Mucosa of stomach (tissue), 1 donor: ENCODE measurements around the gene CTSA.

Experiments
- H3K27me3 ChIP-seq: one replicate; pipeline ENCODE4 v1.7.0; 2013; ENCODE audit warnings: mild to moderate bottlenecking, low read length; ENCODE audit not compliant: control insufficient read depth, insufficient read depth
- H3K36me3 ChIP-seq: one replicate; pipeline ENCODE4 v1.7.0; 2013; ENCODE audit warnings: low read length; ENCODE audit not compliant: control insufficient read depth, insufficient read depth
- H3K4me1 ChIP-seq: one replicate; pipeline ENCODE4 v1.7.0; 2013; ENCODE audit warnings: mild to moderate bottlenecking, low read length; ENCODE audit not compliant: control insufficient read depth, insufficient read depth
- H3K4me3 ChIP-seq: one replicate; pipeline ENCODE4 v1.7.0; 2013; ENCODE audit warnings: low read length
- H3K9ac ChIP-seq: one replicate; pipeline ENCODE4 v1.7.0; 2013; ENCODE audit warnings: mild to moderate bottlenecking, low read length, moderate library complexity
- H3K9me3 ChIP-seq: one replicate; pipeline ENCODE4 v1.7.0; 2013; ENCODE audit warnings: mild to moderate bottlenecking, low read length, moderate library complexity; ENCODE audit not compliant: control insufficient read depth
- donor health status: Pancreatic carcinoma.

The CTSA gene

GRCh38 chr20:45853484-45853883 lies 37.7 kb upstream of the CTSA start:
- no peaks in the 10 kb centered on the region for H3K9me3 ChIP-seq
- H3K27me3 ChIP-seq: no peaks in the 10 kb centered on the region
- no peaks in the 10 kb centered on the region for H3K36me3 ChIP-seq
- H3K4me3 ChIP-seq: no peak overlapping the region
- H3K4me1 ChIP-seq: peaks cover 13% of the 10 kb centered on the region
- H3K9ac ChIP-seq: no peak overlapping the region

GRCh38 chr20:45857114-45857881 lies 33.8 kb upstream of the CTSA start, which contains the start of the genes ACOT8 and ZSWIM3:
Gene ACOT8, minus strand, starts transcription at chr20:45857392. Its CDS starts 77 bp downstream, at chr20:45857315.
Gene ZSWIM3, plus strand, starts transcription at chr20:45857614. Its CDS starts 212 bp downstream, at chr20:45857826.
- H3K27me3 ChIP-seq: no peaks in the 10 kb centered on the region
- no peaks in the 10 kb centered on the region for H3K36me3 ChIP-seq
- peak within 1 kb of the TSS; percentile 85 for H3K4me3 ChIP-seq
- peak within 1 kb of the TSS; percentile 90 for H3K9ac ChIP-seq
- H3K4me1 ChIP-seq: peaks cover 24% of the 10 kb centered on the region
- no peaks in the 10 kb centered on the region for H3K9me3 ChIP-seq

- H3K4me1 ChIP-seq: peaks cover 24% of the 10 kb centered on the region
- no peaks in the 10 kb centered on the region for H3K9me3 ChIP-seq
- peak overlapping the region; percentile 85 for H3K4me3 ChIP-seq
- no peaks in the 10 kb centered on the region for H3K27me3 ChIP-seq
- no peaks in the 10 kb centered on the region for H3K36me3 ChIP-seq
- H3K9ac ChIP-seq: peak overlapping the region; percentile 90
Measured at GRCh38 chr20:45857882-45858216, 33.3 kb upstream of the CTSA start.

GRCh38 chr20:45859916-45860315 lies 31.2 kb upstream of the CTSA start:
- Histone ChIP-seq H3K36me3 (no peaks in the 10 kb centered on the region), H3K4me3 (no peak overlapping the region), H3K9me3 (no peaks in the 10 kb centered on the region), H3K27me3 (no peaks in the 10 kb centered on the region), H3K4me1 (peaks cover 20% of the 10 kb centered on the region), H3K9ac (no peak overlapping the region)

GRCh38 chr20:45860560-45861220 lies 30.4 kb upstream of the CTSA start:
- no peak overlapping the region for H3K4me3 ChIP-seq
- no peaks in the 10 kb centered on the region for H3K36me3 ChIP-seq
- H3K9ac ChIP-seq: no peak overlapping the region
- H3K9me3 ChIP-seq: no peaks in the 10 kb centered on the region
- peaks cover 19% of the 10 kb centered on the region for H3K4me1 ChIP-seq
- H3K27me3 ChIP-seq: no peaks in the 10 kb centered on the region

- no peaks in the 10 kb centered on the region for H3K9me3 ChIP-seq
Measured at GRCh38 chr20:45861221-45862075, 29.7 kb upstream of the CTSA start.

GRCh38 chr20:45863543-45864470 lies 27.3 kb upstream of the CTSA start:
- Histone ChIP-seq H3K9me3 (no peaks in the 10 kb centered on the region), H3K36me3 (no peaks in the 10 kb centered on the region), H3K27me3 (no peaks in the 10 kb centered on the region), H3K4me3 (no peak overlapping the region), H3K9ac (no peak overlapping the region), H3K4me1 (peaks cover 17% of the 10 kb centered on the region)

More at GRCh38 chr20:45861221-45862075, 29.7 kb upstream of the CTSA start:
- Histone ChIP-seq H3K4me3 (no peak overlapping the region), H3K4me1 (peaks cover 12% of the 10 kb centered on the region), H3K9ac (no peak overlapping the region), H3K27me3 (no peaks in the 10 kb centered on the region), H3K36me3 (no peaks in the 10 kb centered on the region)

- no peaks in the 10 kb centered on the region for H3K36me3 ChIP-seq
Measured at GRCh38 chr20:45866454-45866853, 24.7 kb upstream of the CTSA start.

GRCh38 chr20:45867136-45867818 lies 23.9 kb upstream of the CTSA start:
- Histone ChIP-seq H3K36me3 (no peaks in the 10 kb centered on the region), H3K9ac (no peak overlapping the region), H3K27me3 (no peaks in the 10 kb centered on the region), H3K4me3 (no peak overlapping the region), H3K9me3 (no peaks in the 10 kb centered on the region), H3K4me1 (peaks cover 5% of the 10 kb centered on the region)

More at GRCh38 chr20:45866454-45866853, 24.7 kb upstream of the CTSA start:
- Histone ChIP-seq H3K27me3 (no peaks in the 10 kb centered on the region), H3K4me1 (peaks cover 8% of the 10 kb centered on the region), H3K9me3 (no peaks in the 10 kb centered on the region), H3K9ac (no peak overlapping the region), H3K4me3 (no peak overlapping the region)

- peaks cover 5% of the 10 kb centered on the region for H3K4me1 ChIP-seq
- no peaks in the 10 kb centered on the region for H3K36me3 ChIP-seq
- H3K27me3 ChIP-seq: no peaks in the 10 kb centered on the region
- no peak overlapping the region for H3K9ac ChIP-seq
- no peaks in the 10 kb centered on the region for H3K9me3 ChIP-seq
- no peak overlapping the region for H3K4me3 ChIP-seq
Measured at GRCh38 chr20:45867819-45868176, 23.3 kb upstream of the CTSA start.

- H3K36me3 ChIP-seq: peaks cover 5% of the 10 kb centered on the region
- H3K4me3 ChIP-seq: no peak overlapping the region
- H3K9me3 ChIP-seq: no peaks in the 10 kb centered on the region
- no peaks in the 10 kb centered on the region for H3K27me3 ChIP-seq
- H3K4me1 ChIP-seq: peaks cover under 1% of the 10 kb centered on the region
- no peak overlapping the region for H3K9ac ChIP-seq
Measured at GRCh38 chr20:45872626-45873025, 18.5 kb upstream of the CTSA start.
